ENCODE measurements around the gene AGBL3.

Gene AGBL3

GRCh38 chr7:134988161-134988560 lies 1.9 kb downstream of the AGBL3 start:
- TF ChIP-seq CTCF (conservative IDR thresholded peaks at IDR 0.05; ENCODE audit: control insufficient read depth, insufficient read depth, low read depth, low read length) = no peak
- peak; percentile 31 for DNase-seq (ENCODE audit: low read depth)
- H3K4me3 ChIP-seq (ENCODE audit: control insufficient read depth, low read depth, low read length) = no peak overlapping the region

- no peak overlapping the region for H3K4me3 ChIP-seq (ENCODE audit: control insufficient read depth, low read depth, low read length)
- TF ChIP-seq CTCF (conservative IDR thresholded peaks at IDR 0.05; ENCODE audit: control insufficient read depth, insufficient read depth, low read depth, low read length) = no peak
- no peak for DNase-seq (ENCODE audit: low read depth)
Measured at GRCh38 chr7:134991469-134992339, 5.4 kb downstream of the AGBL3 start.

GRCh38 chr7:134992626-134993179 lies 6.4 kb downstream of the AGBL3 start:
- no peak for TF ChIP-seq CTCF (conservative IDR thresholded peaks at IDR 0.05; ENCODE audit: control insufficient read depth, insufficient read depth, low read depth, low read length)
- DNase-seq (ENCODE audit: low read depth) = peak; percentile 17
- no peak overlapping the region for H3K4me3 ChIP-seq (ENCODE audit: control insufficient read depth, low read depth, low read length)

DNA sequence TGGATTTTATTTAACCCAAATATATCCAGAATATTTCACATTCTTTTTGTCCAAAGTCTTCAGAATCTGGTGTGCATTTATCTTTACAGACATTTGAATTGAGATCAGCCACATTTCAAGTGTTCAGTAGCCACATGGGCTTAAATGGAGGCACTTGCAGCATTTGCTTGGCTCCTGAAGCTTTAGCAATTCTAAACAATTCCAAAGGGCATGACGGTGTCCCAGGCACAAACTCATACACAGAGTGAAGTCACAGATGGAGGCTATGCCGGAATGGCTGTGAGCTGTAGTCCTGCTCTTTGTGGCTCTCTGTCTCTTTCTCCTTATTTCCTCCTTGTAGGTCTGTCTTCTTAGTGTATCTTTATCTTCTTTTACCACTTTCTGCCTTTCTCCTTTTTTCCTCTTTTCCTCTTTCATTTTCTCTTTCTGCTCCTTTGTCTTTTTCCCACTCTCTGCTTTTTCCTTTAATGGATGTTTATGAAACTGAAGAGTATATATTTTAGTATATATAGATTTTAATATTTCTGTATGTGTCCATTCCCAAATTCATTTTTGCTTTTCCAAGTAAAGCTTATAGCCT lies 7.7 kb downstream of the AGBL3 start:
- no peak overlapping the region for H3K4me3 ChIP-seq (ENCODE audit: control insufficient read depth, low read depth, low read length)
- no peak for TF ChIP-seq CTCF (conservative IDR thresholded peaks at IDR 0.05; ENCODE audit: control insufficient read depth, insufficient read depth, low read depth, low read length)
- DNase-seq (ENCODE audit: low read depth) = no peak

DNA sequence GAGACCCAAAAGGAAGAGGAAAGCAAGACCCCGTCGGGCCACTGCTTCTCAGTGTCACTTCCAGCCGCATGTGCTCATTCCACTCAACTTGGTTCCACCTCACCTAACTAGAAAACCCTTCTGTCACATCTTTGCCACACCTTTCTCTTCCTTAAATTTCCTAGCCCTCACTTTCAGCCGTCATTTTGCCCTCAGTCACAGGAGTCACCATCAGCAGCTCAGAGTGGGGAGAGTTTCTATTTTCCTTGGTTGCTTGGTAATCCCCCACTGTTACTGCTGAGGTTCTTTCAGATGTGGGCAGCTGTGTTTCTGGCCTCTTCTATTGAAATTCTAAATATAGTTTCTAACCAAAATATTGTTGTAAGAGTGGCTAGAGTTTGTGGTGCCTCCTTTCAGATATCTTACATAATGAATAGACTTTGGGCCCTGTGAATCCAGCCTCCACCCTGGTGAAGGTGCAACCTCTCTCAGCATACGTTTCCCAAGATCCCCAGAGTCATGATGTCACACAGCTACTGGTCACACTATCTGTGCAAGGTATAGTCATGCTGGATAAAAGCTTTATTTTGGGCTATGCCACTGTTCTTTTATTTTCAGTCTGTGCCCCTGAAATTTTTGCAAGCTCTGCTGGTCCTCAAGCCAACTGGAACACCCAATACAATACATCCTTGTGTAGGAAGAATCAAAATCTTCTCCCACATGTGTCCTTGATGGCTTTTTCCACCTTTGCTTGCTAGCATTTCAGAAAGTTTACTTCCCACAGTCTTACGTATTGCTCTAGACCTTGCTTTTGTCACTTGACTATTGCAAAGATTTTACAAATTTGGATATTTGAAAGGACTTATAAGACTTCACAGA lies 9.2 kb downstream of the AGBL3 start:
- no peak for TF ChIP-seq CTCF (conservative IDR thresholded peaks at IDR 0.05; ENCODE audit: control insufficient read depth, insufficient read depth, low read depth, low read length)
- H3K4me3 ChIP-seq (ENCODE audit: control insufficient read depth, low read depth, low read length) = no peak overlapping the region
- no peak for DNase-seq (ENCODE audit: low read depth)

DNA sequence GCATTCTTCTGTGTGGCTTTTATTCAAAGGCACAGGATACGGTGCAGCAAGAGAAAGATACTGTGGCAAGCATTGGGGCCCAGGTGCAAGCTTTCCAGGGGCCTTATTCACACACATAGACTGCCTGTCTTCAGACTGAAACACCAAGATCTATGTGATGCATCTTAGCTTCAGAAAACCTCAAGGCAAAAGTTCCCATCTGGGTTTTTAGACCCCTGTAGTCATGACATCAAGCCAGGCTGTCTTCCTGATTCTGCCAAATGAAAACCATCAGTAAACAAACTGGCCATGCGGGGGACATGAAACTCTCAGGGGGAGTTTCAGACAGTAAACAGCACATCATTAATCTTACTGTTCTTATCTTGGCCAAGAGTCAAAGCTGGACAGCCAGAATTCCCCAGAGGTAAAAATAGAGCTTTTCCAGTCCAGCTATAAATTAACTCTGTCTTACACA lies 9.8 kb downstream of the AGBL3 start:
- DNase-seq (ENCODE audit: low read depth) = peak; percentile 61

More for the DNA sequence above, 9.8 kb downstream of the AGBL3 start:
- no peak for TF ChIP-seq CTCF (conservative IDR thresholded peaks at IDR 0.05; ENCODE audit: control insufficient read depth, insufficient read depth, low read depth, low read length)
- H3K4me3 ChIP-seq (ENCODE audit: control insufficient read depth, low read depth, low read length) = no peak overlapping the region
